Measurements from ENCODE around the gene NISCH. TPM values are rescaled to one million over a fixed set of nuclear protein-coding genes. Genes with fewer than 3 reads are reported as not detected.

NISCH gene
- total and polyA plus RNA-seq, 2 donors (not counting 1 experiment from before 2014, with no cell fraction given), result 31.1 to 69.9 TPM

DNA sequence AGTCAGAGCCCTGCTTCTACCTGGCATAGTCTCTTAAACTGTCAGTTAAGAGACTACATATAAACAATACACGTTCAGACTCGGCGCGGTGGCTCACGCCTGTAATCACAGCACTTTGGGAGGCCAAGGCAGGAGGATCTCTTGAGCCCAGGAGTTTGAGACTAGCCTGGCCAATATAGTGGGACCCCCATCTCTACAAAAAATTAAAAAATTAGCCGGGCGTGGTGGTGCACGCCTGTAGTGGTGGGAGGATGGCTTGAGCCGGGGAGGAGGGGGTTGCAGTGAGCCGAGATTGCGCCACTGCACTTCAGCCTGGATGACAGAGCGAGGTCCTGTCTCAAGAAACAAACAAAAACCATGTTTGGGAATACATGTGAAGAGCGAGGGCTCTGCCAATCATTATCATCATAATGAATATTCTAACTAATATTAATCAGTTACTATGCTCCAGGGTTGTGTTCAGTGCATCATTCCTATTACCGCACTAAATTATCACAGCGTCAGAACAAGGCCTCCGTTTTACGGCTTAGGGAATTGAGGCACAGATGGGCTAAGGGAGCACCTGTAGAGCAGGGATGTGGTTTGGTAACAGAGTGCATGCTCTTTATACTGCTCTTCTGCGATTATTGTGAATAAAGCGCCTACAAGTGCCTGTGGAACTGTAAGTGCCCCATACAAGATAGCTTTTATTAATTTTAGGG, 80.2 kb downstream of the NISCH start:
- TF ChIP-seq, protein P1, sequence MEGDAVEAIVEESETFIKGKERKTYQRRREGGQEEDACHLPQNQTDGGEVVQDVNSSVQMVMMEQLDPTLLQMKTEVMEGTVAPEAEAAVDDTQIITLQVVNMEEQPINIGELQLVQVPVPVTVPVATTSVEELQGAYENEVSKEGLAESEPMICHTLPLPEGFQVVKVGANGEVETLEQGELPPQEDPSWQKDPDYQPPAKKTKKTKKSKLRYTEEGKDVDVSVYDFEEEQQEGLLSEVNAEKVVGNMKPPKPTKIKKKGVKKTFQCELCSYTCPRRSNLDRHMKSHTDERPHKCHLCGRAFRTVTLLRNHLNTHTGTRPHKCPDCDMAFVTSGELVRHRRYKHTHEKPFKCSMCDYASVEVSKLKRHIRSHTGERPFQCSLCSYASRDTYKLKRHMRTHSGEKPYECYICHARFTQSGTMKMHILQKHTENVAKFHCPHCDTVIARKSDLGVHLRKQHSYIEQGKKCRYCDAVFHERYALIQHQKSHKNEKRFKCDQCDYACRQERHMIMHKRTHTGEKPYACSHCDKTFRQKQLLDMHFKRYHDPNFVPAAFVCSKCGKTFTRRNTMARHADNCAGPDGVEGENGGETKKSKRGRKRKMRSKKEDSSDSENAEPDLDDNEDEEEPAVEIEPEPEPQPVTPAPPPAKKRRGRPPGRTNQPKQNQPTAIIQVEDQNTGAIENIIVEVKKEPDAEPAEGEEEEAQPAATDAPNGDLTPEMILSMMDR (conservative IDR thresholded peaks at IDR 0.05 in 1 of 2, IDR thresholded peaks at IDR 0.05 in 1 of 2; ENCODE audit: low read depth in 1 of 2, low read length in 2 of 2), result no peak
- TF ChIP-seq EZH2 (IDR thresholded peaks at IDR 0.05; ENCODE audit: low read length, missing control alignments), result no peak
- Histone ChIP-seq H3K27me3 (ENCODE audit: control insufficient read depth, insufficient read depth, low read length) (no peaks in the 10 kb centered on the region), H3K4me3 (replicated peaks in 1 of 4; ENCODE audit: control extremely low read depth in 1 of 4, insufficient read depth in 1 of 4, low read depth in 3 of 4, low read length in 4 of 4) (peak overlapping the region in 2 of 4 experiments; percentile 19 to 45), H3K4me2 (ENCODE audit: extremely low read depth, insufficient read depth, low read length) (peak overlapping the region; percentile 79), H3K9me3 (ENCODE audit: control insufficient read depth, insufficient read depth, low read depth, low read length) (no peaks in the 10 kb centered on the region), H3K9ac (ENCODE audit: insufficient read depth, low read length) (no peak overlapping the region), H3K79me2 (ENCODE audit: control insufficient read depth, insufficient read depth, low read length) (peaks cover 49% of the 10 kb centered on the region), H3K4me1 (ENCODE audit: control insufficient read depth, extremely low read depth, insufficient read depth, low read length) (peaks cover 11% of the 10 kb centered on the region), H3K27ac (ENCODE audit: insufficient read depth, low read length) (no peak overlapping the region), H3K36me3 (ENCODE audit: control insufficient read depth, insufficient read depth, low read length) (no peaks in the 10 kb centered on the region), H2AFZ (ENCODE audit: low read length) (no peak overlapping the region), H4K20me1 (ENCODE audit: control insufficient read depth, extremely low read depth, insufficient read depth, low read length) (no peaks in the 10 kb centered on the region)
- no peak for DNase-seq (ENCODE audit: low read depth in 2 of 2)

DNA sequence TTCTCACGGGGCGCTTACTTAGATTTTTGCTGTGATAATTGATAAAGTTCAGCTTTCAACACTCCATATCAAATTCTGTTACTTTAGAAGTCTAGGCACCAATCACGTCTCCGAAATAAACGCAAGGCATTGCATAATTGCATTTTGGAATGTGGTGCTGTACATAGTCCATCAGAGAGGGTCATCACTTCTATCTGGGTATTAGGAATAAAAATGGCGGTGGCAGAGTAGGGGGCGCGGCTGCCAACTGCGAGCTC, 80.6 kb downstream of the NISCH start:
- Histone ChIP-seq H3K9ac (ENCODE audit: insufficient read depth, low read length) (no peak overlapping the region), H3K4me1 (ENCODE audit: control insufficient read depth, extremely low read depth, insufficient read depth, low read length) (peaks cover 11% of the 10 kb centered on the region)

DNA sequence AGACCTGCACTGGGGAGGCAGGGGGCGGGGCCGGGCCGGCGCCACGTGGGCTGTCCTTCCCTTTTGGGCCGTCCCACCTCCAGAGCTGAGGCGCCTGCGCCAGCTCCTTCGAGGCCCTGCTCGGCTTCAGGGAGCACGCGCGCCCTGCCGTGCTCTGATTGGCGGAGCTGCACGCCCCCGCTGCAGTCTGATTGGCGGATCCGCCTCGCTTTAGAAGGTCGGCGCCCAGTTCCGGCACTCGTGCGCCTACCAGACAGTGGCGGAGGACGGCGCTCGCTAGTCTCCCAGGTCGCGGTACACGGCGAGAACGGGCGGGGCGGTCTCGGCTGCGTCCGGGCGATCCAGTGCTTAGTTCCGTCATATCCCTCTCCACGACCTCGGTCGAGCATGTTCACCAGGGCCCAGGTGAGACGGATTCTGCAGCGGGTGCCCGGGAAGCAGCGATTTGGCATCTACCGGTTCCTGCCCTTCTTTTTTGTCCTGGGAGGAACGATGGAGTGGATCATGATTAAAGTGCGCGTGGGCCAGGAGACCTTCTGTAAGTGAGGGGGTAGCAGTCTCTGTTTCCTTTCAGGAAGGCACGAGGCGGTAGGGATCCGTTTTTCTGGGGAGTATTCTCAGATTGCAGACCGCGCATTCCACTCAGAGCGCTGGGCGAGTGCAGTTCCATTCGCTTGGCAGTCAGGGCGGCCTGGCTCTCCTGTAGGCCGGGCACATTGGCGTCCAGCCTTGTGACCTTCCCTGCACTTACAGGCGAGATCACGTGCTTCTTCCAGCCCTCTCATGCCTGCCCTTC, 81.2 kb downstream of the NISCH start, which contains the start of gene UQCC5:
Gene UQCC5 (plus strand): TSS at position 237 of the 796 bp plus-strand sequence. CDS start 151 bp downstream, at position 388.
- H3K27ac ChIP-seq (ENCODE audit: insufficient read depth, low read length), result peak within 1 kb of the TSS; percentile 92
- peak within 1 kb of the TSS; percentile 99 for H3K4me2 ChIP-seq (ENCODE audit: extremely low read depth, insufficient read depth, low read length)

More for the DNA sequence above, 80.6 kb downstream of the NISCH start:
- no peaks in the 10 kb centered on the region for H3K27me3 ChIP-seq (ENCODE audit: control insufficient read depth, insufficient read depth, low read length)
- peak overlapping the region; percentile 79 for H3K4me2 ChIP-seq (ENCODE audit: extremely low read depth, insufficient read depth, low read length)
- no peaks in the 10 kb centered on the region for H4K20me1 ChIP-seq (ENCODE audit: control insufficient read depth, extremely low read depth, insufficient read depth, low read length)
- TF ChIP-seq, protein P1 (conservative IDR thresholded peaks at IDR 0.05 in 1 of 2, IDR thresholded peaks at IDR 0.05 in 1 of 2; ENCODE audit: low read depth in 1 of 2, low read length in 2 of 2), result no peak
- no peak for TF ChIP-seq EZH2 (IDR thresholded peaks at IDR 0.05; ENCODE audit: low read length, missing control alignments)
- peaks cover 46% of the 10 kb centered on the region for H3K79me2 ChIP-seq (ENCODE audit: control insufficient read depth, insufficient read depth, low read length)
- H3K36me3 ChIP-seq (ENCODE audit: control insufficient read depth, insufficient read depth, low read length), result no peaks in the 10 kb centered on the region
- H2AFZ ChIP-seq (ENCODE audit: low read length), result no peak overlapping the region
- no peak for DNase-seq (ENCODE audit: low read depth in 2 of 2)
- no peak overlapping the region for H3K27ac ChIP-seq (ENCODE audit: insufficient read depth, low read length)
- H3K9me3 ChIP-seq (ENCODE audit: control insufficient read depth, insufficient read depth, low read depth, low read length), result no peaks in the 10 kb centered on the region
- peak overlapping the region in 2 of 4 experiments; percentile 19 to 45 for H3K4me3 ChIP-seq (replicated peaks in 1 of 4; ENCODE audit: control extremely low read depth in 1 of 4, insufficient read depth in 1 of 4, low read depth in 3 of 4, low read length in 4 of 4)

More for the DNA sequence above, 81.2 kb downstream of the NISCH start, which contains the start of gene UQCC5:
- no peaks in the 10 kb centered on the region for H3K9me3 ChIP-seq (ENCODE audit: control insufficient read depth, insufficient read depth, low read depth, low read length)
- peaks cover 46% of the 10 kb centered on the region for H3K79me2 ChIP-seq (ENCODE audit: control insufficient read depth, insufficient read depth, low read length)
- H3K27me3 ChIP-seq (ENCODE audit: control insufficient read depth, insufficient read depth, low read length), result no peaks in the 10 kb centered on the region
- peak within 1 kb of the TSS; percentile 78 to 92 (median 88) for H3K4me3 ChIP-seq (replicated peaks in 1 of 4; ENCODE audit: control extremely low read depth in 1 of 4, insufficient read depth in 1 of 4, low read depth in 3 of 4, low read length in 4 of 4)
- H3K4me1 ChIP-seq (ENCODE audit: control insufficient read depth, extremely low read depth, insufficient read depth, low read length), result peaks cover 11% of the 10 kb centered on the region
- peak within 1 kb of the TSS; percentile 54 for H2AFZ ChIP-seq (ENCODE audit: low read length)
- no peak for TF ChIP-seq EZH2 (IDR thresholded peaks at IDR 0.05; ENCODE audit: low read length, missing control alignments)
- TF ChIP-seq, protein P1 (conservative IDR thresholded peaks at IDR 0.05 in 1 of 2, IDR thresholded peaks at IDR 0.05 in 1 of 2; ENCODE audit: low read depth in 1 of 2, low read length in 2 of 2), result no peak
- DNase-seq (ENCODE audit: low read depth in 2 of 2), result peak; percentile 98 to 99
- H3K36me3 ChIP-seq (ENCODE audit: control insufficient read depth, insufficient read depth, low read length), result no peaks in the 10 kb centered on the region
- H3K9ac ChIP-seq (ENCODE audit: insufficient read depth, low read length), result peak within 1 kb of the TSS; percentile 87
- H4K20me1 ChIP-seq (ENCODE audit: control insufficient read depth, extremely low read depth, insufficient read depth, low read length), result no peaks in the 10 kb centered on the region
